HG02571 (cell line): Measurements from ENCODE around the gene CLNK.

Source experiments
- ATAC-seq: cut with Tn5 transposase; IDR thresholded peaks from one replicate; pipeline ENCODE4 v1.9.1; 2021; ENCODE audit warnings: mild to moderate bottlenecking, moderate library complexity; ENCODE audit not compliant: unreplicated experiment

CLNK gene

DNA sequence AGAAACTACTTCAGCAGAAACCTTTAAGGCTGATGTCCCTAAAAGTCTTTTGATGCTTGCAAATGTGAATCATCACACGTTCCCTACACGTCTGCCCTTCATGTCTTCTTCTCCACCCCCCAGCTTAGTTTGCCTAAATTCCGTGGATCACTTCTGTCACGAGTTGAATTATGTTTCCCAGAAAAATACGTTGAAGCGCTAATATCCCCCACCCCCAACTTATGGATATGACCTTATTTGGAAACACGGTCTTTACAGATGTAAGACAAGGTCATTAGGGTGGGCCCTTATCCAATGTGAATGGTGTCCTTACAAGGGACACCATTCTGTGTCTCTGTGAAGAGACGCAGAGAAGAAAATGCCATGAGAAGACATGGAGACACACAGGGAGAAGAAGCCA is 225.3 kb downstream of the CLNK start:
- ATAC-seq: no peak

GRCh38 chr4:10458177-10458576 is 226.4 kb downstream of the CLNK start:
- no peak for ATAC-seq

DNA sequence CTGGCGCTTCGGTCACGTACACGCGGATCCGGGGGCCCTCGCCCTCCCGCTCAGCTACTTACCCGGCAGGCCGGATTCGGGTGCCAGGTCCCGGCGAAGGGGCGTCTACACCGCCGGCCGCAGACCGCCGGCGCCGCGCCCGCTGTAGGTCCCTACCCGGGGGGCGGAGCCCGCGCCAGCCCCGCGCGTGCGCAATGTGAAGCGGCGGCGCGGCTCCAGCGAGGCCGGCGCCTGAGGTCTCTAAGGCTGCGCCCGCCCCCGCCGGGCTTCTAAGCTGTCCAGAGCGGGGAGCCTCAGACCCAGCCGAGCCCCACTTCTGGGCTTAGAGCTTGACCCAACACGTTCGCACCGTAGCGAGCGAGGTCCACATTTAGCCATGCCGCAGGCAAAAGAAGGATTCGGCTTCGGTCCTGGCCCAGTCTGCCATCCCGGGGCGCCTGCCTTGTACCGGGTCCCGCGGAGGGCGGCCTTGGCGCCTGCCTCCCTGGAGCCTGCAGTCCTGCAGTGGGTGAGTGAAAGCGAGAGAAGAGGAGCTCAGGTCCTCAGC is 227.2 kb downstream of the CLNK start, which contains the start of gene ZNF518B:
Gene ZNF518B (minus strand): TSS at position 172 of the 547 bp plus-strand sequence. CDS start 11,098 bp downstream, outside the sequence.
- ATAC-seq: peak; percentile 74

DNA sequence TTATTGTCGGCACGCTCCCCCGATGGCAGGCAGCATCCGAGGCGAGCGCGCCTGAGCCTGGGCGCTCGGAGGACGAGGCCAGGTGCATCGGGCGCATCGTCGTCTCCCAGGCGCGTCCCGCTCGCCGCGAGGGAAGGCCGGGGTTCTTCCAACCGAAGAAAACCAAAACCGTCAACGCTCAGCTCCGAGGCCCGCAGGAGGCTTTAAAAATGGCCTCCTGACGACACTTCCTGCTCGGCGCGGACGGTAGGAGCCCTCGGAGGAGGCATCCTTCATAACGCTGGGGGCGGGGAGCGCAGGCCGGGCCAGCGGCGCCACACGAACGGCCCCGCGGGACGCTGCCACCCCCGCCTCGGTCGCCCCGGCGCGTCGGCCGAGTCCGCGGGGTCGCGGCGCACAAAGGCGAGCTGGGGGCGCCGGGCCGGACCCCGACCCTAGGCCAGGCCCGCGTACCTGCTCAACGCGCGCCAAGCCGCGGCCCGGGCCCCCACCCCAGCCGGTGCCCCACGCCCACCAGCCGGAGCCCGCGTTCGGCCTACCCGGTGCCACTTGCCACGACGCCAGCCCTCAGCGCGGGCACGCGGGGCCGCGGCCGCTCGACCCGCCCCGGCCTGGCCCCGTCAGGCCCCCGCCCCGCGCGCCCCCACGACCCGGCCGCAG is 227.8 kb downstream of the CLNK start:
- peak; percentile 60 for ATAC-seq

GRCh38 chr4:10456260-10456594 is 228.3 kb downstream of the CLNK start:
- no peak for ATAC-seq

- ATAC-seq: no peak
Observed at GRCh38 chr4:10455133-10455532, 229.4 kb downstream of the CLNK start.

DNA sequence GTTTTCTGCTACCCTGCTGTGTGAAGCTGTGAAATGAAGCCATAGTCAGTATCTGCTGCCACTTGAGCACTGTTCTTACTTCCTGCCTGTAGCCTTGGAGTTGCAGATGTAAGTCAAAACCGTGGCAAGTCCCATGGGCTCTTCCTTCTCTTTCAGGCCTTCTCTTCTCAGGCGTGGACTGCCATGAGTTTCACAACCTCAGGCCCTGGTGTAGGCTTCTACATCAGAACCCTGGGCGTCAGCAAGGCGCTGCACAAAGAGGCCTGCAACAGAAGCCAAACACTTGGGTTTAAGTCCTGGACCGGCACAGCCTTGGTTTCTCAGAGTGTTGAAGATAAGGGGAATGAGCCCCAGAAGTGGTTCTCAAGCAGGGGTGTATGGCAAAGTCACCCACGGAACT is 229.8 kb downstream of the CLNK start:
- ATAC-seq: no peak

- ATAC-seq: no peak
Observed at GRCh38 chr4:10454121-10454520, 230.4 kb downstream of the CLNK start.

DNA sequence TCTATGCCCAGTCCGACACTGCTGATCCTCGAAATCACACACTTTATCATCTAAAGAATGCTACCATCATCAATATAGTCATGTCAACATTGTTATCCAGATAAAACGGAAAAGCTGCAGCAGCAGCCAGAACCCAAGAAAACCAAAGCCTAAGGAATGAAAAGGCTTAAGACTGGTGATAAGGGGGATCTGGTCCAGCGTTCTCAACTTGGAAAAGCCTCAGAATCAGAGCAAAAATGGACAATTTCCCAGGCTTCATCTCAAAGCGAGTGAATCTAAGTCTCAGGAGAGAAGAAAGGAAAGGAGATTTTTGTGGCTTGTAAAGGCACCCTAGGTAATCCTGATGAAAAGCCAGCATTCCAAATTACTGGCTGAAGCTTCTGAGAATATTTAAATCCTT is 235.6 kb downstream of the CLNK start:
- ATAC-seq: no peak

DNA sequence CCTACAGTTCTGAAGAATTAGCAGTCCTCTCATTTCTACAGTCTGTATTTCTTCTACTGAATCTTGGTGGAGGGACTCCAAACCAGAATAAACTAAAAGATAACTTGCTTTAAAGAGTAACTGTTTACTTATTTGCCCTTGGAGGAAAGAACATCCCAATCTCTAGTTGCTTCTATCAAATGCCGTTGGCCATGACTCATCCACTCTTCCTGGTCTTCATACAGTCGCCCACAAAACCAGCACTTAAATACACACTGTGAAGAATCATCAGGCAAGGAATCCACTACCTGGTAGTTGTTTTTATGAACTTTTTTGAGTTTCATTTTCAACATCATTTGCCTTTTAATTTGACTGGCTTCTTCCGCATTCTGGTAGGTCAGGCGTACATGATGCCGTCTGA is 241.6 kb downstream of the CLNK start:
- ATAC-seq: no peak

- no peak for ATAC-seq
Observed at GRCh38 chr4:10441512-10441911, 243.1 kb downstream of the CLNK start.

- ATAC-seq: no peak
Observed at GRCh38 chr4:10438924-10439323, 245.6 kb downstream of the CLNK start.

DNA sequence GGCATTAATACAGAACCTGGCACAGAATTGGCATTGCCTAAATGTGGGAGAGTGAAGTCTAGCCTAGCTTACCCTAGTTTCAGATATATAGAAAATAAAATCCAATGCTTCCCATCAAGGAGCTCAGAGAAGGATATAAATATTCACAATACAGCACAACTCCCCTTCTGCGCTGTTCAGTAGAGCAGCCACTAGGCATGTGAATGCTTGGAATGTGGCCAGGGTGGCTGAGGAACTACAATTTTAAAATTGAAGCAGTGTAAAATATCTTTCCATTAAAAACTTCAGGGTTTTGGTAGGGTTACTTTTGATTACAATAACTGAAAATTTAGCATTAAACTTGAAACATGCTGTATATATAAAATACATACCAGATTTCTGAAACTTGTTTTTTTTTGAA is 246.8 kb downstream of the CLNK start:
- no peak for ATAC-seq
